ENCODE measurements around the gene APOC1.
"Not testable (repeated sequence)": the region's sequence is repeated elsewhere in the genome, so short reads cannot be mapped to it uniquely, and the experiment has no call there.

Gene APOC1

DNA sequence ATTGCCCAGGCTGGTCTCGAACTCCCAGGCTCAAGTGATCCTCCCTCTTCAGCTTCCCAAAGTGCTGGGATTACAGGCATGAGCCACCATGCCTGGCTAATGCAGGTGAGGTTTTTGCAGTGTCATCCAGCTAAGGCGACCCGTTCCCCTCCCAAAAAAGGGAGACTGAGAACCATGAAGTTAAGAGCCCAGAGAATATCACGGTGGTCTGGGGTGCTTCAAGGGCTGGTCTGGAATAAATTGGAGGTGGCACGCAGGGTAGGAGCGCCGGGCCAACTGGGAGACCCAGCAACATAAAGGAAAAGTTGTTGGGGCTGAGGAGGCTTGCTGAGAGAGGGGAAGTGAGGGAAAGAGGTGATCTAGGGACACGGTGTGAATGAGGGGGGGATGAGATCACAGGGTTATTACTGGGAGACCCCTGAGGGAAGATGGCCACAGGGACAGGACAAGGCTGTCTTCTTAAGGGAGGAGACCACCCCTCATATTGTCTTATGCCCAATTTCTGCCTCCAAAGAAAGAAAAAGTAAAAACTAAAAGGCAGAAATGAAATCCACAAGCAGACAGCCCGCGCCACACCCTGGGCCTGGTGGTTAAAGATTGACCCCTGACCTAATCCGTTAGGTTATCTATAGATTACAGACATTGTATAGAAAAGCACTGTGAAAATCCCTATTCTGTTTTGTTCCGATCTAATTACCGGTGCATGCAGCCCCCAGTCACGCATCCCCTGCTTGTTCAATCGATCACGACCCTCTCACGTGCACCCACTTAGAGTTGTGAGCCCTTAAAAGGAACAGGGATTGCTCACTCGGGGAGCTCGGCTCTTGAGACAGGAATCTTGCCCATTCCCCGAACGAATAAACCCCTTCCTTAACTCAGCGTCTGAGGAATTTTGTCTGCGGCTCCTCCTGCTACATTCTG, 636 bp upstream of the APOC1 start:
- DNase-seq = not testable (repeated sequence)

DNA sequence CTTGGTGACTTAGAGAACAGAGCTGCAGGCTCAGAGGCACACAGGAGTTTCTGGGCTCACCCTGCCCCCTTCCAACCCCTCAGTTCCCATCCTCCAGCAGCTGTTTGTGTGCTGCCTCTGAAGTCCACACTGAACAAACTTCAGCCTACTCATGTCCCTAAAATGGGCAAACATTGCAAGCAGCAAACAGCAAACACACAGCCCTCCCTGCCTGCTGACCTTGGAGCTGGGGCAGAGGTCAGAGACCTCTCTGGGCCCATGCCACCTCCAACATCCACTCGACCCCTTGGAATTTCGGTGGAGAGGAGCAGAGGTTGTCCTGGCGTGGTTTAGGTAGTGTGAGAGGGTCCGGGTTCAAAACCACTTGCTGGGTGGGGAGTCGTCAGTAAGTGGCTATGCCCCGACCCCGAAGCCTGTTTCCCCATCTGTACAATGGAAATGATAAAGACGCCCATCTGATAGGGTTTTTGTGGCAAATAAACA, 9.9 kb downstream of the APOC1 start:
- DNase-seq = no peak

DNA sequence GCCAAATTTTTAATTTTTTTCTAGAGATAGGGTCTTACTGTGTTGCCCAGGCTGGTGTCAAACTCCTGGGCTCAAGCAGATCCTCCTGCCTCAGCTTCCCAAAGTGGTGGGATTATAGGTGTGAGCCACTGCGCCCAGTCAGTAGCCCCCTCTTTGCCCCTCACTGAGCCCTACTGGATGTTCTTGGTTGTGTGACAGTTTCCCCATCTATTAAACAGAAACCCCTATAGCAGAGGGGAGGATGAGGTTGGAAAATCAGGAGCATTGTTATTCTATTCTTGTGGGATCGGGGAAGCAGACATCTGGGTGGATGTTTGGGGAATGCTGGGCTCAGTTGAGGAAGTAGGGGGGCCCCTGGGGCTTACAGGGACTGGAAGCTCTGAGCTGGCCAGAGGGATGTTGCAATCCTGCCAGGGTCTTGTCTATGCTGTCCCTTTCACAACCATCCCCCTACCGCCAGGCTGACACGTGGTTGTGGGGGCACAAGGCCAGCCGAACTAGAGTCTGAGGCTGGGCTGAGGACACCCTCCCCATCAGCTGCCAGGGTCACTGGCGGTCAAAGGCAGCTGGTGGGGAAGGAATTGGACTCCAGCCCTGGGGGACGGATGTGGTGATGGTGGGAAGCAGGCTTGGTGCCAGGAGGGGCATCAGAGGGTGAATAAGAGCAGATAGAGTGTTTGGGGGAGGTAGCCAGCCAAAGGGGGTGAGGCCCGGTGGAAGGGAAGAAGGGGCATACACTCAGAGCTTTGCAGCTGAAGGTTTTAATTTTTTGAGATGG, 10.9 kb downstream of the APOC1 start:
- DNase-seq = no peak

DNA sequence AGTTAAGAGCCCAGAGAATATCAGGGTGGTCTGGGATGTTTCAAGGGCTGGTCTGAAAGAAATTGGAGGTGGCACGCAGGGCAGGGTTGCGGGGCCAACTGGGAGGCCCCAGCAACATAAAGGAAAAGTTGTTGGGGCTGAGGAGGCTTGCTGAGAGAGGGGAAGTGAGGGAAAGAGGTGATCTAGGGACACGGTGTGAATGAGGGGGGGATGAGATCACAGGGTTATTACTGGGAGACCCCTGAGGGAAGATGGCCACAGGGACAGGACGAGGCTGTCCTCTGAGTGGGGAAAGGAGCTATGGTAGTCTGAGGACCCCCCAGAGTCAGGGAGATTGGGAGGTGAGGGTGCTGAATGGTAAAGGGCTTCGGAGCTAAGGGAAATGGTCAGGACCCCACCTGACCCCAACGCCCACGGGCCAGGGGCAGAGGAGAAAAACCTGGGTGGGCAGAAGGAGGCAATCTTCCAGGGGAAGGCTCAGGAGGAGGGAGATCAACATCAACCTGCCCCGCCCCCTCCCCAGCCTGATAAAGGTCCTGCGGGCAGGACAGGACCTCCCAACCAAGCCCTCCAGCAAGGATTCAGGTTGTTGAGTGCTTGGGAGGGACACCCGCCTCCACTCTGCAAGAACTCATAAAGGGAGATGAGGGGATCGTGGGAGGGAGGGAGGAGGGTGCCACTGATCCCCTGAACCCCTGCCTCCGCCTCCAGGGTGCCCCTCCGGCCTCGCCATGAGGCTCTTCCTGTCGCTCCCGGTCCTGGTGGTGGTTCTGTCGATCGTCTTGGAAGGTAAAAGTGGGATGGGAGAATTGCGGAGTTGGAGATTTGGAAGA, 12.1 kb downstream of the APOC1 start:
- DNase-seq = not testable (repeated sequence)

DNA sequence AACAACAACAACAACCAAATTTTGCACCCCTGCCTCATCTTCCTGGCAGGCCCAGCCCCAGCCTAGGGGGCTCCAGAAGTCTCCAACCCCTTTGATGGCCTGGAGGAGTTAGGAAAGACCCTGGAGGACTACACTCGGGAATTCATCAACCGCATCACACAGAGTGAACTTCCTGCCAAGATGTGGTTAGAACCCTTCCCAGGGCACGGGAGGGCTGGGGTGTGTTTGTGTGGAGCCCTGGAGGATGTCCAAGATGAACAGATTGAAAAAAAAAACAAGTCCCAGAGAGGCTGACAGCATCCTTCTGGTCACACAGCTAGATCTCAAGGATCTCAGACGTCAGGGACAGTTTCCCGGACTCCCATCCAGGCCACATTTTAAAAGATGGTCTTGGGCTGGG, 13.3 kb downstream of the APOC1 start:
- peak; percentile 19 for DNase-seq

DNA sequence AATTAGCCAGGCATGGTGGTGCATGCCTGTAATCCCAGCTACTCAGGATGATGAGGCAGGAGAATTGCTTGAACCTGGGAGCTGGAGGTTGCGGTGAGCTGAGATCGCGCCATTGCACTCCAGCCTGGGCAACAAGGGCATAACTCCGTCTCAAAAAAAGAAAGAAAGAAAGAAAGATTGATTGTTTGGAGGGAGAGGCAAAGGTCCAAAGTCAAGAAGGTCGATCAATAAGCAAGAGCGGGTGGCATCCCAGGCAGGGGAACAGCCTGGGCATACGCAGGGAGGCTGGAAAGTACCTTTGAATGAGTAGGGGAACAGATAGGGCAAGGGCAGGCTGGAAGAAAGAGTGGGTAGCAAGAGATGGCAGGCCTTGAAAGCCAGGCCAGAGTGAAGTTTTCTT, 15.7 kb downstream of the APOC1 start:
- DNase-seq = no peak

DNA sequence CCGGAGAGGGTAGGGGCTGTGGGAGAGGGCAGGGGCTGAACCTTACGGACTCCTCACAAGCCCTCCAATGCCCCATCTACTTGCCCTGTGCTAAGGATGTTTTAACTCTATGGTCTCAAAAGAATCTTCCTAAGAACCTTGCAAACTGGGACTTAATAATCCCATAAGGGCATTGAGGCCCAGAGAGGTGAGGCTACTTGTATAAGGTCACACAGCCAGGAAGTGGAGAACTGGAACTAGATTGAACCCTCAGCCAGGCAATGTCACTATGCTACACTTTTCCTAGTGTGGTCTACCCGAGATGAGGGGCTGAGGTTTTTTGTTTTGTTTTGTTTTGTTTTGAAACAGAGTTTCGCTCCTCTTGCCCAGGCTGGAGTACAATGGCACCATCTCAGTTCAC, 17.1 kb downstream of the APOC1 start:
- DNase-seq = no peak

DNA sequence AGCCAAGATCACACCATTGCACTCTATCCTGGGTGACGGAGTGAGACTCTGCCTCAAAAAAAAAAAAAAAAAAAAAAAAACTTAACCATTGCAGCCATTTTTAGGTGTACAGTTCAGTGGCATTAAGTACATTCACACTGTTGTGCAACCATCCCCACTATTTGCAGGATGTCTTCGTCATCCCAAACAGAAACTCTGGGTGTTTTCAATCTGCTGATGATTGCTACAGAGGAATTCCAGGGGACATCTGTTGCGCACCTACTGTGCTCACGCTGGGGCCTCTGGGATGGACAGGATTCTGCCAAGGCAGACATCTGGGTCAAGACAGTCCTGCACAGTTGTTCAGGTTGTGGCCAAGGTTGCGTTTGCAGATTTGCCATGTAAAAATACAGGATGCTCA, 25.3 kb downstream of the APOC1 start:
- DNase-seq = no peak

DNA sequence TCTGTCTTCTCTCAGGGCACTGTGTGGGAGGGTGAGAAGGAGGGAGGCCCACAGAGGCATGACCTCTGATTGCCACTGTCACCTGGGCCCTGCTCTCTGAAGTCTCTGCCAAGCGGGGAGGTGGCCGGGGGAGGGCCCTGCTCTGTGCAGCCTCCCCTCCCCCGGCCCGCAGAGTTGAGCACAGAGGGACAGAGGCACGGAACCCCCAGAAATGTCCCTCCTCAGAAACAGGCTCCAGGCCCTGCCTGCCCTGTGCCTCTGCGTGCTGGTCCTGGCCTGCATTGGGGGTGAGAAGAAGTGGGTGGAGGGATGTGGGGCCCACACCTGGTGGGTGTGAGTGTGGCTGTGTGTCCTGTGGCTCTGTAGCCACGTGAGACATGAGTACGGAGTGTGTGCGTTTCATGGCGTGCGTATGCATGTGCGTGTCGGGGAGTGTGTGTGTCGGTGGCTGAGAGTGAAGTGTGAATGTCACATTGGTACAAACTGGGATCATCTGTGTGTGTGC, 27.7 kb downstream of the APOC1 start, which contains the start of gene APOC4:
Gene APOC4 (plus strand): TSS at position 171 of the 505 bp plus-strand sequence. CDS start 41 bp downstream, at position 212.
- no peak for DNase-seq

DNA sequence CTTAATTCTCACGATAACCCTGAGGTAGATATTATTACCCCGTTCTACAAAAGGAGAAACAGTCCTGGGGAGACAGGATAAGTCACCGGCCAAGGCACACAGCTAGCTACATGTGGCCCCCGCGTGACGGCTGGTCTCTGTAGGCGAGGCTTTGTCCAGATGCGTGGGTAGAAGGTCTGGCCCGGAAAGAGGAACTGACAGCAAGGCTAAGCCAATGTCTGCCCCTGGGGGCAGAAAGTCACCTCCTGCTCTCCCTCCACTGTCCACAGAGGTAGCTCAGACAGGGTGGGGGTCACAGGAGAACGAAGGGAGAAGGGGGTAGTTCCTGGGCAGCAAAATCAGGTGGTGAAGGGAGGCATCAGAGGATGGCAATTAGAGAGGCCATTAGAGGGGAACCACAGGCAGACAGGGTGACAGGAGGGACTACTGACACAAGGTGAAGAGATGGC, 29.4 kb downstream of the APOC1 start:
- no peak for DNase-seq

DNA sequence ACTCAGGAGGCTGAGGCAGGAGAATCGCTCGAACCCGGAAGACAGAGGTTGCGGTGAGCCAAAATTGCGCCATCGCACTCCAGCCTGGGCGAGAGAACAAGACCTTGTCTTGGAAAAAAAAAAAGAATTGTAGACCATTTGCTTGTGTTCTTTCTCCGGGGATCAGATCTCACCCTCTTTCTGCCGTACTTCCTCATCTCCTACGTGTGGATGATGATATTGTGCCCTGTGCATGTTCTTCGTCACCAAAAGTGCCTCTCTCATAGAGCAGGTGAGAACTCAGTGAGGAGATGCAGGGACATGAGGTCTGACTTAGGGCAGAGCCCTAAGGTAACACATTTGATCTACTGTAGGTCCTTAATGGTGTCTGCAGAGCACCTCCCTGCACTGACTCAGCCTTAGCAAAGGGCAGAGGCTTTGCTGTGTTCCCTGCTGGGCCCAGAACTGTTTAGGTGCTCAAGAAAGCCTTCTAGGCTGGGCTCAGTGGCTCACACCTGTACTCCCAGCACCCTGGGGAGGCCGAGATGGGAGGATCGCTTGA, 32.7 kb downstream of the APOC1 start:
- DNase-seq = no peak

DNA sequence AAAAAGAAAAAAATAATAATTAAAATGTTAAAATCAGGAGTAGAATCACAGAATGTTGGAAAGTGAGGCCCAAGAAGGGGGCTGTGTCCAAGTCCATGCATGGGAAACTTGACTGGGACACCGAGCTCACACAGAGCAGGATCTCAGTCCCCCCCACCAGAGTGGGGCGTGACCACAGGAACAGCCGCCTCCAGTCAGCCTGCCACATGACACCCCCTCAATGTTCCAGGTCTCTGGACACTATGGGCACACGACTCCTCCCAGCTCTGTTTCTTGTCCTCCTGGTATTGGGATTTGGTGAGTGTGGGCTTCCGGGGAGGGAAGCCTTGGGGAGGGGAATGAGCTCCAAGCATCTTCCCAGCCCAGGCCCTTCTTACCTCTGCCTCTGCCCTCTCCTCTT, 33.8 kb downstream of the APOC1 start:
- no peak for DNase-seq

DNA sequence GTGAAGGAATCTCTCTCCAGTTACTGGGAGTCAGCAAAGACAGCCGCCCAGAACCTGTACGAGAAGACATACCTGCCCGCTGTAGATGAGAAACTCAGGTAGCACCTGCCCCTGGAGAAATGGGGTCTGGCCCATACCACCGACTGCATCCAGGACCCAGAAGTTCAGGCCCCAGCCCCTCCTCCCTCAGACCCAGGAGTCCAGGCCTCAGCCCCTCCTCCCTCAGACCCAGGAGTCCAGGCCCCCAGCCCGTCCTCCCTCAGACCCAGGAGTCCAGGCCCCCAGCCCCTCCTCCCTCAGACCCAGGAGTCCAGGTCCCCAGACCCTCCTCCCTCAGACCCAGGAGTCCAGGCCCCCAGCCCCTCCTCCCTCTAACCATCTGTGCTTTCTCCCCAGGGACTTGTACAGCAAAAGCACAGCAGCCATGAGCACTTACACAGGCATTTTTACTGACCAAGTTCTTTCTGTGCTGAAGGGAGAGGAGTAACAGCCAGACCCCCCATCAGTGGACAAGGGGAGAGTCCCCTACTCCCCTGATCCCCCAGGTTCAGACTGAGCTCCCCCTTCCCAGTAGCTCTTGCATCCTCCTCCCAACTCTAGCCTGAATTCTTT, 34.5 kb downstream of the APOC1 start:
- peak; percentile 44 for DNase-seq

DNA sequence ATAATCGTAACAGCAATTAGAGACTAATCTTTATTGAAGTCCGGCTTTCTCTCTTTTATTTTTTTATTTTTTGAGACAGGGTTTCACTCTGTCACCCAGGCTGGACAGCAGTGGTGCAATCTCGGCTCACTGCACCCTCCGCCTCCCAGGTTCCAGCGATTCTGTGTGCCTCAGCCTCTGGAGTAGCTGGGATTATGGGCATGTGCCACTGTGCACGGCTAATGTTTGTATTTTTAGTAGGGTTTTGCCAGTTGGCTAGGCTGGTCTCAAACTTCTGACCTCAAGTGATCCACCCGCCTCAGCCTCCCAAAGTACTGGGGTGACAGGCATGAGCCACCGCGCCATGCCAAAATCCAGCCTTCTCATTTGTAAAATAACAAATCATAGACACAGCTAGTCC, 35.1 kb downstream of the APOC1 start:
- no peak for DNase-seq

DNA sequence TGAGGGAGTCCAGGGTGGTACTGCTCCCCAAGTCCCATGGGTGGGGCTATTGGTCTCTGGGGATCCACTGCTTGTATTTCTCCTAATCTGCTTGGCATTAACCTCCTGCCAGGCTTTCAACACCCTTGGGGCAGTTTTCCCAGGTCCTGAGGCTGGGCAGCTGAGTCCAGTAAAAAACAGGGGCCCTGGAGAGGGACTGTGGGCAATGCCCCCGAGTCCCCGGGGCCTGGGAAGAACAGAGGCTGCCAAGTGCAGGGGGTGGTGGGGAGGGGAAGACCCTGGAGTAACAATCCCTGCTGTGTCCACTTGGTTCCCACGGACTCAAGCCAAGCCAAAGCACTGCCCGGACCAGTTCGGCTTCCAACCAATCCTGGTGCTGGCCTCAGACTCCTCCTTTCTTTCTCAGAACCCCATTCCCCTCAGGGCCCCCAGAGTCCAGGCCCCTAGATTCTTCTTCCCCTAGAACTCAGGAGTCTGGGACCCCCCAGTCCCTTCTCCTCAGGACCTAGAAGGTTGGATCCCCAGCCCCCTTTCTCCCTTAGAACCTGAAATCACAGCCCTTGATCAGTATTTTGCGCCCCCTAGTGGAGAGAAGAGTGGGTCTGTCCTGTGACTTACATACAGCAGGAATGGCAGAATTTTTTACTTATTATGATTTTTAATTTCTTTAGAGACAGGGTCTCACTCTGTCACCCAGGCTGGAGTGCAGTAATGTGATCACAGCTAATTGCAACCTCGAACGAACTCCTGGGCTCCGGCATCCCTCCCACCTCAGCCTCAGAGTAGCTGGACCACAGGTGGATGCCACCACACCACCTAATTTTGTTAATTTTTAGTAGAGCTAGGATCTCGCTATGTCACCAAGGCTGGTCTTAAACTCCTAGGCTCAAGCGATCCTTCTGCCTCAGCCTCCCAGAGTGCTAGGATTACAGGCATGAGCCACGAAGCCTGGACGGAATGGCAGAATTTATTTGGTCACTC, 37.1 kb downstream of the APOC1 start:
- peak; percentile 73 for DNase-seq

DNA sequence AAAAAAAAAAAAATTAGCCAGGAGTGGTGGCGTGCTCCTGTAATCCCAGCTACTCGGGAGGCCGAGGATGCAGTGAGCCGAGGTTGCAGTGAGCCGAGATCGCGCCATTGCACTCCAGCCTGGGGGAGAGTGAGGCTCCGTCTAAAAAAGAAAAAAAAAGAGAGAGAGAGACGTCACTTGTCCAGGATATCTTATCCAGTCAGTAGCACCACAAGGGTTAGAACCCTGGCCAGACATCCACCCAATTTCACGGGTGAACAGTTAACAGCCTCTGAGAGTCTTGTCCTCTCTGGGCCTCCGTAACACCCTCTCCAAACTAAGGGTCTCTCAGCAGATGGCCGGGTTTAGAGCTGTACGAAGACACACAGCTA, 39.9 kb downstream of the APOC1 start:
- DNase-seq = no peak

DNA sequence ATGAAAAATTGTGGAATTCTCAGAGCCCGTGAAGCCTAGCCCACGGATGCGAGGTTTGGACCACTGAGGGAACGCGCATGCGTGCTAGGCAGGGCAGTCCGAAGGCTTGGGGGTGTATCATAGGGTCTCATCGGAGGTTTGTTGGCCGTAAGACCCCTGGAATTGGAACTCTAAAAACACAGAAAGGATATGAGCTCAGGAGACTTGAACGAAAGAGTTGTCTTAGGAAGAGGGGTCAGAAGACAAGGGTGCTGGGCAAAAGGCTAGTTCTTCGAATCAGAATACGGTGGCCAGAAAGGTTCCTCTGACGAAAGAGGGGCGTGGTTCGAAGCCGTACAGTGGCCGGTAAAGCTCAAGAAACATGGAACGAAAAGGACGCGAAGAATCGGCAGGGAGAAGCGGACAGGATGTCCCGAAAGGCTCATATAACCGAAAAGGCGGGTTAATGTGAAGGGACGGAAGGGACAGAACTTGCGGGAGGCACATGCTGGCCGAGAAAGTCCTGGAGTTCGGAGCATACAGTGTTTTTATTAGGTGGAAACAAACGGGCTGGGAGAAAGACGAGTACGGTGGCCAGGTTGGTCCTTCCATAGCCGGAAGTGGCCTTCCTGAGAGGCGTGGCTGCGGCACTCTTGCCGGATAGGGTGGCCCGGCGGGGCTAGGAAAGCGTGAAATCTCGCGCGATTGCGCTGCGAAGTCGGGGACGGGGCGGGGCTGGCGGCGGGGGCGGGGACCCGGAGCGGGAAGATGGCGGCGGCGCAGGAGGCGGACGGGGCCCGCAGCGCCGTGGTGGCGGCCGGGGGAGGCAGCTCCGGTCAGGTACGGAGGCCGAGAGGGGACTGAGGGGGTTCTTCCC, 40.5 kb downstream of the APOC1 start, which contains the start of gene CLPTM1:
Gene CLPTM1 (plus strand): TSS at position 732 of the 856 bp plus-strand sequence. CDS start 16 bp downstream, at position 748.
- peak; percentile 93 for DNase-seq

DNA sequence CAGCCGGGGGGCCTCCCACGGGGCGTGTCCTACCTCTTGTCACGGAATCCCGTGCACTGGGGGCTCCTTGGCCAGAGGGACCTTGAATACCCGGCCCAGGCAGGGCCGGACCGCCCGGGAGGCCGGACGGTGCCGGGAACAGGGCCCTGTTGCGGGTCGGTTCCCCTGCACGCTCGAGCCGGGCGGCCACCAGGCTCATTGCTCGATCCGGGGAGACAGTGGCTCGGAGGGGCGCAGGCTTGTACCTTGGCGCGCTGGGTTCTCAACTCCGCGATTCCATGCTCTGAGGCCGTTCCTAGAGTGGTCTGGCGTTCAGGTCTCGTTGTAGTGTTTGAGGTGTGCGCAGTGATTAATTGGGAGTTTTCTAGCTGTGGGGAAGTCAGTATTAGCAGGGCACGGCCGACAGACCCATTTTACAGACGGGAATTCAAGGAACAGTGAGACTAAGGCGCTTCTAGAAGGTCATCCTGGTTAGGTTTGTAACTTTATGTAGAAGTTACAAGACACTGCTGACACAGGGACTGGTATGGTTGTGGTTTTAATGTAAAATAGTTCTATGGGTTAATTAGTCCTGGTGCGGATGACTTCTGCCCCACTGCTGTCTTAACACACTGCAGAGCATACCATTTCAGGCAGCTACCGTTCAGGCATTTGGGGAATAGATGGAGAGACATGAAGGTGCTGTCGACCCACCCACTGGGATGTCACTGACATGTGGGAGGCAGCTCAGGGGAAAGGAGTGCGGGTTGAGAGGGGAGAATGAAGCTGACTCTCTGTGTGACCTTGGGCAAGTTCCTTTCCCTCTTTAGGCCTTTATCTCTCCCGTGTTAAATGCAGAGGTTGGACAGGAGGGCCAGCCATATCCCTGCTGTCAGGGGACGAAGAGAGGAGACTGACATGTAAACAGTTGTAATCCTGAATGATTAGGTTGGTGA, 41.4 kb downstream of the APOC1 start:
- peak; percentile 10 for DNase-seq

All from NCI-H2171 treated with DMSO at 0.1 percent for 48 hours (cell line).